ENCODE data around the gene ARPC2.
"Not testable (repeated sequence)": the region's sequence is repeated elsewhere in the genome, so short reads cannot be mapped to it uniquely, and the experiment has no call there.

Gene ARPC2

DNA sequence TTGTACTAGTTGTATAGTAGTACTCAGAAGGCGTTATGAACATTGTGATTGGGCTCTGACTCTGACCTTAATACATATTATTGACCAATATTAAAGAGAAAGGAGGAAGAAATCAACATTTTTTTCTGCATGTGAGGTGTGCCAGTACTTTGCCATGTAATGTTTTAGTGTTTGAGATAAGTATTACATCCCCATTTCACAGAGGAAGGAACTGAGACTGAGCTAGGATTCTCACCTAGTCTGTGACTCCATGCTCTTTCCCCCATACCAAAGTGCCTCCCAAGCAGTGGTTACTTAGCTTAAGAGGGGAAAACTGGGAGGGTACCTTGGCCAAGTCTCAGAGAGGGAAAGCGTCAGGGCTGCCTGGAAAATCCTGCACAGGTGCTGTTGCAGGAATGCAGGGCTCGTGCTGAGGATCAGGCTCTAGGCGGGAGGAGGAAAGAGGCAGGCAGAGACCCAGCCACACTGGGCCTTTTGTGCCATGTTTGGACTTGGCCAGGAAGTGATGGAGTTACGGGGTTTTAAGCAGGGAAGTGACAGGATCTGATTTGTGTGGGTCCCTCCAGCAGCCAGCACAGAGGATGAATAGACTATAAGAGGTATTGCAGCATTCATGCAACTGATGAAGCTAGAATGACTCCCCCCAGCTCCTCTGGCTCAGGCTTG lies 55.0 kb downstream of the ARPC2 start:
- DNase-seq = no peak

DNA sequence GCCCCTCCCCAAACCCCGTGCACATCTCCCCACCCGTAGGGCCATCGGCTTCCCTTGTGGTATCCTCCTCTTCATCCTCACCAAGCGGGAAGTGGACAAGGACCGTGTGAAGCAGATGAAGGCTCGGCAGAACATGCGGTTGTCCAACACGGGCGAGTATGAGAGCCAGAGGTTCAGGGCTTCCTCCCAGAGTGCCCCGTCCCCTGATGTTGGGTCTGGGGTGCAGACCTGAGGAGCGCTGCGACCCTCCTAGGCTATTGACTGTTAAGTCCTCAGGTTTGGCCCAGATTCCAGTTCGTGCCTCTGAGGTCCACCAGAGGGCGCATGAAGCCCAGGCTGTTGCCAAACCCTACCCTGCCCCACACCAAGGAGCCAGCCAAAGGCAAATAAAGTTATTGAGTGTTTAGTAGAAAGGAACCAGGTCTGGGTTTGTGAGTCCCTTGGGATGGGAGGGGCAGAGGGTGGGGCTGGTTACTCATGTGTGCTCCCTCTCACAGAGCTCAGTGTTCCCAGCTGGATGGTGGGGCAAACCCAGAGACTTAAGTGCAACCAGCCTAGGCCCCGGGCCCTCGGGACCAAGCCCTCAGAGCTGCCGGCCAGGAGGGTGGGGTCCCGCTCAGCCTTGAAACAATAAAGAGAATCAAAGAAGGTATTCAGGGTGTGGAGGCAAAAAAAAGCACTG lies 55.7 kb downstream of the ARPC2 start:
- DNase-seq = peak; percentile 82

GRCh38 chr2:218273214-218273907 lies 56.4 kb downstream of the ARPC2 start:
- not testable (repeated sequence) for DNase-seq

DNA sequence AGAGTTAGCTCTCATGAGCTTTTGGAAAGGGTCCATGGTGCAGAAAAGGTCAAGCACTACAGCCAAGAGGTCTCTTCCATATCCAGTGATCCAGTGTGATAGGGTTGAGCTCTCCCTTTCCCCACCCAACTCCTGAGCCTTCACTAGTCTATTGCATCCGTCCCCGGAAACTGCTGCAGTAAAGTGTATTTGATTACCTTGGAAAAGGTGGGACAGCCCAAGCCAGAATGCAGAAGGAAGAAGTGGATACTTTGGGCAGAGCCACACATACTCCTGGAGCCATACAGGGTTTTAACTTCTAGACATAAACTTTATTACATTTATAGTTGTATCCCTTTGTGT lies 56.9 kb downstream of the ARPC2 start:
- no peak for DNase-seq

- no peak for DNase-seq
Measured at GRCh38 chr2:218274586-218274985, 57.6 kb downstream of the ARPC2 start.

DNA sequence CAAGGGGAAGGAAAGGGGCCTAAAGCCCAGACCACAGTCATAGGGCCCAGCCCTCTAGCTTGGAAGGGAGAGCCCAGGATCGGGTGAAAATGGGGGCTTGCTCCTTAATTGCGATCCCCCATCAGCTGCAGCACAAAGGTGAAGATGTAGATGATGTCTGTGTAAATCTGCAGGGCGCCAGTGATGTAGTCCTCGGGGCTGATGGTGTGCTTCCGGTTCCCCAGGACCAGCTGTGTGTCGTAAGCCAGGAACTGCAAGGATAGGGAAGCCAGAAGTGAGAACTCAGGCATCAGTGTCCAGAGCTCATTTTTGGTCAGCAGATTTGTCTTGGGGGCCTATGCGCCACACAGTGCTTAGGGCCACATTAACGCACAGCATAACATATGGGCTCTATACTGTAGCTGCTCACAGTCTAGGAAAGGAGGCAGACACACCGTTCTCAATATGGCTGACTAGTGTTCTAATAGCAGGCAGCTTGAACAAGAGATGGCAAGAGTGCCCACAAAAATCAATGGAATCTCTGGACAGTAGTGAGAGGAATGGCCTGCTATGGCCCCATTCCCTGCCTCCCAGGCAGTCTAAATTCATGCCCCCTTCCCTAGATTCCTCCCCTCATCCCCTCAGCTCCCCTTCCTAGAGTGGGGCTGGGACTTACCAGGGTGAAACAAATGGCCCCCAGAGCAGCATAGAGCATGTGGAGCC lies 58.5 kb downstream of the ARPC2 start:
- DNase-seq = no peak

- DNase-seq = peak; percentile 50
Measured at GRCh38 chr2:218276986-218277755, 60.2 kb downstream of the ARPC2 start.

GRCh38 chr2:218277921-218278320 lies 60.9 kb downstream of the ARPC2 start:
- DNase-seq = no peak

GRCh38 chr2:218278531-218279360 lies 61.8 kb downstream of the ARPC2 start:
- no peak for DNase-seq

DNA sequence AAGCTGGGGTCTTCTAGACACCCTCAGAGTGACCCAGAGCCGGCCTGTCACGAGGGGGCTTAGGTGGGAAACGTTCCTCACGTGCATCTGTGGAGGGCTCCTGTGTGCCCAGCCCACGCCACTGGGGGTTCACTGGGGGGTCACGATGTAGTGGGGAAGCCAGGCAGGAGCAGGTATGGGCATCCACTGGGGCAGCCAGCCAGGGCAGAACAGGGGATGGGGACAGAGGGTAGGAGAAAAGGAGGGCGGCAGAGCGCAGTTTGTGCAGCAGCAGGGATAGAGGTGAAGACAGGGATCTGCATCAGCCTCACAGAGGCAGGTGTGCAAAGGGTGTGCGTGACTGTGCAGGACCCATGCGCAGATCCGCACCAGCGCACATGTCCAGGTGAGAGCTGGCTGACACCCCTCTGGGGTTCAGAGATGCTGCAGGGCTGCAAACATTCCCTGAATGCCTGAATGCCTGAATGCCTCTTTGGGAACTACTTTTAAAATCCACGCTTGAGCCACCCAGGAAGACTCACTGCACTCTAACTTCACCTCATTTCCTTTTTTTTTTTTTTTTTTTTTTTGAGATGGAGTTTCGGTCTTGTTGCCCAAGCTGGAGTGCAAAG lies 63.4 kb downstream of the ARPC2 start:
- DNase-seq = no peak

GRCh38 chr2:218281449-218281848 lies 64.5 kb downstream of the ARPC2 start:
- no peak for DNase-seq

- no peak for DNase-seq
Measured at GRCh38 chr2:218282173-218282991, 65.4 kb downstream of the ARPC2 start.

GRCh38 chr2:218284106-218284811 lies 67.3 kb downstream of the ARPC2 start:
- DNase-seq = no peak

- DNase-seq = no peak
Measured at GRCh38 chr2:218285604-218286003, 68.6 kb downstream of the ARPC2 start.

GRCh38 chr2:218286570-218287459 lies 69.8 kb downstream of the ARPC2 start:
- DNase-seq = no peak

DNA sequence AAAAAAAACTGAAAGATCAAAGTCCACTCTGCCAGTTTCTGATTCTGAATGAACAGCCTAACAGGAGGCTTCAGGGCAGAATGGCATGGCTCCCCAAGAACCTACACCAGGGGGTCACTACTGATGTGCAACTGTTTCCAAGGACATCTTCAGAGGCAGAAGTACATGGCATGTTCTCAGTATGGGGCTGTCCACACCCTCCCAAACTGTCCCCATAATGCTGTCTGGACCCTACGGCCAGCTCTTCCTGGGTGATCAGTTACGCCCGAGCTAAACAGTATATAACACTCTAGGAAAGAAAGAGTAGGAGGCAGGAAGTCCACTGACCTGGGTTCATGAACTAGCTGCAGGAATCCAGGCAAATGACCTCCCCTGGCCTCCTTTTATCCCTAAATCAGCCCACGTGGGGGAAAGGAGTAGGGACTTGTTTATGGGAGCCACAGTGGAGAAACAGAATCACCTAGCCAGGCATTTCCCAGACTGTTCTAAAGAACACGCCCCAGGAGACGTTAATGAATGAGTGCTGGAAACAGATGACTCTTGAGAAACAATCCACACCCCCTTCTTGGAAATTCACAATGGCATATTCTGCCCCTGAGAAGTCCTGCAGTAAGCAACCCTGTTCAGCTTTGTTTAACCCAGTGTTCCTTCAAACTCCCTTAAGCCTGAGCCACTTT lies 72.8 kb downstream of the ARPC2 start:
- peak; percentile 34 for DNase-seq

DNA sequence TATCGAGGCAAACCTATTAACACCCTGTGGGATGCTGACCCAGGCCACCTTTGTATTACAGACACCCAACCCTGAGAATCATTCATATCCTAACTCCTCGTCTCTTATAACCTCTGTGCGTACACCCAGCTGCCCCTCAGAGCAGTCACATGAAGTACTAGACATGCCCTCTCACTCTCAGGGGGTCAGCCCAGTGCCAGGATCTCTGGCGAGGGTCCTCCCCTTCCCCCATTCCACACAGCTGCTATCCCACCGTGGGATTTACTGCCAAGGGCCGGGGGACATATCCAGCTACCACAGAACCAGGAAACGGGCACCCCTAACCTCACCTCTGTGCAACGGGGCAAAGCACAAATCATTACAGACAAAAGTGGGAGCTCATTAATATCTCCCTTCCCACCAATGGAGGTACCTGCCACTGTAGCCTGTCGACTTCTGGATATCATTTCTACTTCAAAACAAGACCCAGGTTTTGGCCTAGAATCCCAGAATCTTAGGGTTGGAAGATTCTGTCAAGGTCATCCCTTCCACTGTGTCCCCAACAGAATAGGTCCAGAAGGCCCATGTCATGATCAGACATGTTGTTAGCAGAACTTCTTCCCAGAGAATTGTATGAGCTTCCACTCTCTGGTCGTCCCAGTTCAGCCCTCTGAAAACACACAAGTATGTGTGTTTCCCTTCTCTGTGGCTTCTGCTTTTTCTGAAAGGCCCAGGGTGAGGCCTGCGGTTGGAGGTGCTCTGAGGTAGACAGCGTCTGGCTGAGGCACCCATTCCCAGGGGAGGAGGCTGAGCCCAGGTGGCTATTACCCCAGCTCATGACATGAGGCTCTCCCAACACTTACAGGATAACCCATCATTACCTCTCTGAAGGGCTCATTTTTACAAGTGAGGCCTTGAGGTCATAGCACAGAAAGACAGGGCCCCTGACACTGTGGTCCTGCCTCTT lies 73.6 kb downstream of the ARPC2 start:
- DNase-seq = no peak

Data from DMS53 (cell line).